Uterus (tissue), 2 donors: ENCODE measurements around the gene ZRANB3.

Source experiments
- POLR2A ChIP-seq, 2 donors: fragments of 450-650 bp; IDR thresholded peaks; one replicate each; pipeline ENCODE4 v1.6.1; 2016; ENCODE audit warnings: antibody characterized with exemption in 2 of 2, mild to moderate bottlenecking in 1 of 2, moderate library complexity in 1 of 2
- TF ChIP-seq, protein P1 (sequence below), 4 experiments: fragments of 200-600 bp in 2 of 4; fragments of 450-650 bp in 2 of 4; sonication (generic) in 2 of 4; IDR thresholded peaks; one replicate each; pipeline ENCODE4 v1.5.1; 2016 to 2019; ENCODE audit warnings: antibody characterized with exemption in 4 of 4, mild to moderate bottlenecking in 2 of 4, moderate library complexity in 1 of 4

DNA sequence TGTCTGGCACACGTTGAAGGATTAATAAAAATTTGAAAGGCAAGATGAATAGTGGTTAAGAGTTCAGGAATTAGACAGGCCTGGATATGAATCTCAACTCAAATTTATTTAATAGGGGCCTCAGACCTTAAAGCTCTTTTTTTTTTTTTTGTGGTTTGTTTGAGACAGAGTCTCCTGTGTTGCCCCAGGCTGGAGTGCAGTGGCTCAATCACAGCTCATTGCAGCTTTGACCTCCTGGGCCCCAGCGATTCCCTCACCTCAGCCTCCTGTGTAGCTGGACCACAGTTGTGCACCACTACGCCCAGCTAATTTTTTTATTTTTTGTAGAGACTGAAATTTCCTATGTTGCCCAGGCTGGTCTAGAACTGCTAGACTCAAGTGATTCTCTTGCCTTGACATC lies 3.0 kb downstream of the ZRANB3 start:
- TF ChIP-seq, protein P1, sequence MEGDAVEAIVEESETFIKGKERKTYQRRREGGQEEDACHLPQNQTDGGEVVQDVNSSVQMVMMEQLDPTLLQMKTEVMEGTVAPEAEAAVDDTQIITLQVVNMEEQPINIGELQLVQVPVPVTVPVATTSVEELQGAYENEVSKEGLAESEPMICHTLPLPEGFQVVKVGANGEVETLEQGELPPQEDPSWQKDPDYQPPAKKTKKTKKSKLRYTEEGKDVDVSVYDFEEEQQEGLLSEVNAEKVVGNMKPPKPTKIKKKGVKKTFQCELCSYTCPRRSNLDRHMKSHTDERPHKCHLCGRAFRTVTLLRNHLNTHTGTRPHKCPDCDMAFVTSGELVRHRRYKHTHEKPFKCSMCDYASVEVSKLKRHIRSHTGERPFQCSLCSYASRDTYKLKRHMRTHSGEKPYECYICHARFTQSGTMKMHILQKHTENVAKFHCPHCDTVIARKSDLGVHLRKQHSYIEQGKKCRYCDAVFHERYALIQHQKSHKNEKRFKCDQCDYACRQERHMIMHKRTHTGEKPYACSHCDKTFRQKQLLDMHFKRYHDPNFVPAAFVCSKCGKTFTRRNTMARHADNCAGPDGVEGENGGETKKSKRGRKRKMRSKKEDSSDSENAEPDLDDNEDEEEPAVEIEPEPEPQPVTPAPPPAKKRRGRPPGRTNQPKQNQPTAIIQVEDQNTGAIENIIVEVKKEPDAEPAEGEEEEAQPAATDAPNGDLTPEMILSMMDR (IDR thresholded peaks at IDR 0.05), result no peak
- TF ChIP-seq POLR2A (IDR thresholded peaks at IDR 0.05), result no peak
